GM18867 (cell line): ENCODE results near the gene TENT4A.
"Not testable (repeated sequence)": the region's sequence is repeated elsewhere in the genome, so short reads cannot be mapped to it uniquely, and the experiment has no call there.

Experiments
- ATAC-seq: cut with Tn5 transposase; IDR thresholded peaks from one replicate; pipeline ENCODE4 v1.9.1; 2021; ENCODE audit warnings: mild to moderate bottlenecking, moderate library complexity; ENCODE audit not compliant: unreplicated experiment

The TENT4A gene

GRCh38 chr5:6713274-6714225 is at the start of gene TENT4A:
Gene TENT4A (plus strand): TSS chr5:6713432. CDS start chr5:6713984, 552 bp downstream.
- ATAC-seq, result peak; percentile 14

DNA sequence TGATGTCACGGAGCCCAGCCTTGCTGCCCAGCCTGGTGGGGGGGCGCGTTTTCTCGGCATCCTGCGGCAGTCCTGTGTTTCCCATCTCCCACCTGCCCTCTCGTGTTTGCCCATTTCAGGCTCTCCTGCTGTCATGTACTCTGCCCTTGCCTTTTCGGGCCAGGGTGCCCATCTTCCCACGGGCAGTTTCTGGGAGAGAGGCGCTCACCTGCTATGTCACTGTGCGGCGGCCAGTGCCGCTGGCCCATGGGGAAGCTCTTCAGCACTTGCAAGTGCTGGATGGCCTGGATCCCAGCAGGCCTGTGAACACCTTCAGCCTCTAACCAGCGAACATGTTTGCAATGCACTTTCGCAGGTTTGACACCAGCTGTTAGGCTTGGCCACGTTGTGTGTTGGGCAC is 46.5 kb upstream of the TENT4A start:
- ATAC-seq, result no peak

GRCh38 chr5:6667648-6668047 is 45.6 kb upstream of the TENT4A start:
- ATAC-seq, result no peak

GRCh38 chr5:6668717-6669116 is 44.5 kb upstream of the TENT4A start:
- not testable (repeated sequence) for ATAC-seq

GRCh38 chr5:6673031-6673430 is 40.2 kb upstream of the TENT4A start:
- ATAC-seq, result no peak

DNA sequence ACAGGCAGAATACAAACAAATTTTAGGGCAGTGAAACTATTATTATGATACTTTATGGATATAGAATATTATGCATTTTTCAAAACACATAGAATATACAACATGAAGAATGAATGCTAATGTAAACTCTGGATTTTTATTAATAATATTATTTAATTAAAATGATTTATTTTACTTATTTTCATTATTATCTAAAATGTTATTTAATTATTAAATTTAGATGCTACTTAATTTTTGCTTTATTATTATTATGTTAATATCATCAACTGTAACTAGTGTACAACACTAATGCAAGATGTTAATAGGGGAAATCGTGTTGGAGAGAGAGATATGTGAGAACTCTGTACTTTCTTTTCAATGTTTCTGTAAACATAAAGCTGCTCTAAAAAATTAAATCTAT is 39.3 kb upstream of the TENT4A start:
- ATAC-seq, result no peak

DNA sequence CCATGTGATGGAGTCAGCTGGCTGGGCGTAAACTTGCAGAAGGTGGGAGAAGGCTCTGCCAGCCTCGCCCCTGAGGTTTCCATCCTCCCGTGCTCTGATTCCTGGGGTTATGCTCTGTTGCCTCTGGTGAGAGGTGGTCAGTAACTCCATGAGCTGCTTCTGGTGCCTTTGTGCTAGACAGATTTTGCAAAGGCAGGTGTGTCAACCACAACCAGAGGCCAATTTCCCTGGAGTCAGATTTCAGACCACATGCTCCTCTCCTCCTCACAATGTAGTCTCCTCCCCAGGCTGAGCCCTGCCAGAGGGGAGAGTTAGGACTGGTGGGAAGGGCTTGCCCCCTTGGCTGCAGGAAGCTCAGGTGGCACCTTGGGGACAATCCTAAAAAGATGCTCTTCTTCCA is 38.8 kb upstream of the TENT4A start:
- ATAC-seq, result no peak

GRCh38 chr5:6674886-6675285 is 38.3 kb upstream of the TENT4A start:
- no peak for ATAC-seq

DNA sequence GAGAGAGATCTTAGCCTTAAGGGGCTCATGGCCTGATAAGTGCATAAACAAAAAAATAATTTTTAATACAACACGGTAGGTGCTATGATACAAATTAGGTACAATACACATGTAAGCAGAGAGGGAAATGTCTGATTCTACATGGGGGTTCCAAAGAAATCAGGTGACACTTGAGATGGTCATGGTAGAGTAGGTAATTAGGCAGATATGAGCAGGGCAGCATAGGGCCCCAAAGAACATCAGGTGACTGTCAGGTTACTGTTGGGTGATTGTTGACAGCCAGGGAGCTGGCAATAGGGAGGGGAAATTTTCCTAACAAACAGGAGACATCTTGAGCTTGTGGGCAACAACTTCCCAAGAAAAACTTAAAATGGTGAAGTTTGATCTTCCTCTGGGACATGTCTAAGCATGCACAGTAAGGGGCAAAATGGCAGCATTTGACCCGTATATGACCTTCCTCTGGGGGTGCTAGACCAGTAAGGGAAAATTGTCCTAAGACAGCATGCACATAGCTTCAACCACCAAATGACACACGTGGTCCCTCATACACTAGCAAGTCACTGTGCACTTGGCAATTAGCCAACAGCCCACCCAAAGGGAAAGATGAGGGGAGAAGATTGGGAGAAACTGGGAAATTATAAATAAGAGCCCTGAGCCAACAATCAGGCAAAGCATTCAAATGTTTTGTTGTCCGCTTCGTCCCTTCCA is 37.3 kb upstream of the TENT4A start:
- no peak for ATAC-seq

DNA sequence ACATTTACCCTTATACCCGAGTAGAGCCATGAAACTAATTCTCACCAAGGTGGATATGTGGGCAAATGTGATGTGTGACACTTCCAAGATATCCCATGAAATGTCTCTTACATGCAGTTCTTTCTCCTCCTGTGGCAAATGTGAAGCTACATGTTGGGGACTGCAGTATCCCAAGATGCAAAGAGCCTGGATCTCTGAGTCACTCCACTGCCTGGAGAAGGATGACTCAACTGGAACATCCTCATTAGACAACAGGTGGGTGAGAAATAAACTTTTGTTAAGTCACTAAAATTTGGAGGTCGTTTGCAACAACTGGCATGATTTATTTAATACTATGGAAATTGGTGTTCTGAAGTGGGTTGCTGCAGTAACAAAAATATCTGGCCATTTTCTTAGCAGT is 36.5 kb upstream of the TENT4A start:
- ATAC-seq, result no peak

DNA sequence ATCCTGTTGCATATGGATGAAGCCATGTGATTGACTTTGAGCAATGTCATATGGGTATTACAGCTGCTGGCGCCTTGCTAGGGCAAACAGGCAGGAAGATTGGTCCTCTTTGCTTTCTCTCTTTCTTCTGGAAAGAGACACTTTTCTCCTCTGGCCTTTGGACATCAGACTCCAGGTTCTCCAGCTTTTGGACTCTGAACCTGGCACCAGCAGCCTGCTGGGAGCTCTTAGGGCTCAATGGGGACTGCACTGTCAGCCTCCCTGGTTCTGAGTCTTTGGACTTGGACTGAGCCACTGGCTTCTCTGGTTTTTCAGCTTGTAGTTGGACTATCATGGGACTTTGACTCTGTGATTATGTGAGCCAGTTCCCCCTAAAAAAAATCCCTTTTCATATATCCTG is 34.8 kb upstream of the TENT4A start:
- ATAC-seq, result no peak

DNA sequence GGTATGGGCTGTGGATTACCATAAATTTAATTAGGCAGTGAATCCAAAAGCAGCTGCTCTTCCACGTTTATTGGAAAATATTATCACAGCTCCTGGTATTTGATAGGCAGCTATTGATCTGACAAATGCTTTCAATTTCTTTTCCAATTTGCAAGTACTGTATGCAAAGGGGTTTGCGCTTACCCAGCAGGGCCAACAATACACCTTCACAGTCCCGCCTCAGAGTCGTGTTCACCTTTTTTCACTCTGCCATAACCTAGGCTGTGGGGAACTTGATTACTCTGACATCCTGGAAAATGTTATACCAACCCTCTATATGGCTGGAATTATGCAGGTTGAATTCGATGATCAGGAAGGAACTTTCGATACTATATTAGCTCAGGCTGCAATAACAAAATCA is 32.3 kb upstream of the TENT4A start:
- ATAC-seq, result no peak

- no peak for ATAC-seq
Observed at GRCh38 chr5:6681682-6682081, 31.6 kb upstream of the TENT4A start.

GRCh38 chr5:6682239-6682638 is 31.0 kb upstream of the TENT4A start:
- ATAC-seq, result no peak

- ATAC-seq, result no peak
Observed at GRCh38 chr5:6683241-6683640, 30.0 kb upstream of the TENT4A start.

DNA sequence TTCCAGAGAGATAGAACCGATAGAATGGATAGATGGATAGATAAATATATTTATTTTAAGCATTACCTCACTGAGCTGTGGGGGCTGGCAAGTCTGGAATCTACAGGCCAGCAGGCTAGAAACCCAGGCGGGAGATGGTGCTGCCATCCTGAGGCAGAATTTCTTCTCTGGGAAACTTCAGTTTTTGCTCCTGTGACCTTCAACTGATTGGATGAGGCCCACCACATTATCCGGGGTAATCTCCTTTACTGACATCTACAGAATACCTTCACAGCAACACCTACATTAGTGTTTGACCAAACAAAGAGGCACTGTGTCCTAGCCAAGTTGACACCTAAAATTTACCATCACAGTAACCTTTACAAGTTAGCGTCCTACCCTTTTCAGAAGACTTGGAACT is 29.2 kb upstream of the TENT4A start:
- ATAC-seq, result no peak

- no peak for ATAC-seq
Observed at GRCh38 chr5:6686501-6686900, 26.7 kb upstream of the TENT4A start.

DNA sequence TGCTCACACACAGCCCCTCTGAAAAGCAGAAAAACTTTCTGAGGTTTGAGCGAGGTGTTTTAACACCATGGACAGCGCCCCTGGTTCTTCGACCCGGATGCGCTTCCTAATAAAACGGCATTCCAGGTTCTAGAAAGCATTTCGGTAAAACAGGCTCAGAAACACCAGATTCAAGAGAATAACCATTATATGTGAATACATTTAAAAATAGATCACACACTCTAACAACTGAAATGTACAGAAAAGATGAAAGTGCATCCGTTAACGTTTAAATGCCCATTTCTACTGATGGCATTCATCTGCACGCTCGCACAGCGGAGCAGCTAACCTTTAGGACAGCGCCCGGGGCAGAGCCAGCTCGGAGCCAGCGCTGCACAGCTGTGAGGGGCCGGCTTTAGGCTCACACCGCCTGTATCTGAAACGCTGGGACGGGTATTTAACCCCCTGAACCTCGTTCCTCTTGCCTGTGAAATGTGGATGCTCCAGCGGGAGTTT is 26.3 kb upstream of the TENT4A start:
- ATAC-seq, result no peak

- no peak for ATAC-seq
Observed at GRCh38 chr5:6687505-6687904, 25.7 kb upstream of the TENT4A start.

GRCh38 chr5:6692906-6693305 is 20.3 kb upstream of the TENT4A start:
- no peak for ATAC-seq

DNA sequence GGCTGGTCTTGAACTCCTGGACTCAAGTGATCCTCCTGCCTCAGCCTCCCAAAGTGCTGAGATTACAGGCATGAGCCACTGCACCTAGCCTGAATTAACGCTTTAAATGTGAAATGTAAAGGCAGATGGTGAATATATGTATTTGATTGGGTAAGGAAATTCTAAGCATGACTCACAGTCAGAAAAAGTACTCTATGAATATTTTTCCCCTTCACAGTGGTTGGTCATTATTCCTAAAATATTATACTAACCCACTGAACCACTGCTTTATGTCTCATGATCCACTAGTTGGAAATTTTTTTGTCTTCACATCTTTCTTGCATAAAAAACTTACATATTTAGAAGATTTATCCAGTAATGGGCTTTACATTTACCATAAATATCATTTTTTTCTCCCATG is 14.5 kb upstream of the TENT4A start:
- no peak for ATAC-seq

- ATAC-seq, result no peak
Observed at GRCh38 chr5:6699357-6699756, 13.9 kb upstream of the TENT4A start.
